HUDEP-2 (cell line): ENCODE measurements around the gene CASZ1.

Experiments
- DNase-seq, 76 experiments: peaks; one replicate each; lab custom pipeline; 2025; ENCODE audit not compliant: unreplicated experiment in 76 of 76; lab: John Stamatoyannopoulos, UW

The CASZ1 gene

GRCh38 chr1:10662090-10662688 is 134.3 kb downstream of the CASZ1 start:
- no peak for DNase-seq

GRCh38 chr1:10661453-10661852 is 135.0 kb downstream of the CASZ1 start:
- DNase-seq = no peak

GRCh38 chr1:10659646-10660540 is 136.6 kb downstream of the CASZ1 start:
- DNase-seq = no peak

GRCh38 chr1:10659218-10659617 is 137.2 kb downstream of the CASZ1 start:
- no peak for DNase-seq

GRCh38 chr1:10658396-10659066 is 137.9 kb downstream of the CASZ1 start:
- DNase-seq = no peak

GRCh38 chr1:10657088-10657847 is 139.2 kb downstream of the CASZ1 start:
- no peak for DNase-seq

- DNase-seq = no peak
Measured at GRCh38 chr1:10656431-10656830, 140.0 kb downstream of the CASZ1 start.

GRCh38 chr1:10655002-10655401 is 141.4 kb downstream of the CASZ1 start:
- no peak for DNase-seq

- DNase-seq = no peak
Measured at GRCh38 chr1:10653370-10654125, 142.9 kb downstream of the CASZ1 start.

- DNase-seq = no peak
Measured at GRCh38 chr1:10652626-10653025, 143.8 kb downstream of the CASZ1 start.

- no peak for DNase-seq
Measured at GRCh38 chr1:10651793-10652192, 144.7 kb downstream of the CASZ1 start.

GRCh38 chr1:10651389-10651766 is 145.1 kb downstream of the CASZ1 start:
- DNase-seq = no peak

- DNase-seq = no peak
Measured at GRCh38 chr1:10650556-10651388, 145.7 kb downstream of the CASZ1 start.

GRCh38 chr1:10649517-10650201 is 146.8 kb downstream of the CASZ1 start:
- no peak for DNase-seq

- no peak for DNase-seq
Measured at GRCh38 chr1:10648689-10649516, 147.5 kb downstream of the CASZ1 start.

- no peak for DNase-seq
Measured at GRCh38 chr1:10647414-10648170, 148.9 kb downstream of the CASZ1 start.

GRCh38 chr1:10646347-10646861 is 150.0 kb downstream of the CASZ1 start:
- peak in 5 of 76 experiments; percentile 3 to 26 (median 11) for DNase-seq
